ENCODE results near the gene ACTRT3. TPM values are rescaled to one million over a fixed set of nuclear protein-coding genes. Genes with fewer than 3 reads are reported as not detected.

The ACTRT3 gene
- total RNA-seq, 4 donors from 2014 or later = 0.58 to 7.4 (median 3.7) TPM

- no peak for TF ChIP-seq POLR2A (IDR thresholded peaks at IDR 0.05)
- TF ChIP-seq, protein P1, sequence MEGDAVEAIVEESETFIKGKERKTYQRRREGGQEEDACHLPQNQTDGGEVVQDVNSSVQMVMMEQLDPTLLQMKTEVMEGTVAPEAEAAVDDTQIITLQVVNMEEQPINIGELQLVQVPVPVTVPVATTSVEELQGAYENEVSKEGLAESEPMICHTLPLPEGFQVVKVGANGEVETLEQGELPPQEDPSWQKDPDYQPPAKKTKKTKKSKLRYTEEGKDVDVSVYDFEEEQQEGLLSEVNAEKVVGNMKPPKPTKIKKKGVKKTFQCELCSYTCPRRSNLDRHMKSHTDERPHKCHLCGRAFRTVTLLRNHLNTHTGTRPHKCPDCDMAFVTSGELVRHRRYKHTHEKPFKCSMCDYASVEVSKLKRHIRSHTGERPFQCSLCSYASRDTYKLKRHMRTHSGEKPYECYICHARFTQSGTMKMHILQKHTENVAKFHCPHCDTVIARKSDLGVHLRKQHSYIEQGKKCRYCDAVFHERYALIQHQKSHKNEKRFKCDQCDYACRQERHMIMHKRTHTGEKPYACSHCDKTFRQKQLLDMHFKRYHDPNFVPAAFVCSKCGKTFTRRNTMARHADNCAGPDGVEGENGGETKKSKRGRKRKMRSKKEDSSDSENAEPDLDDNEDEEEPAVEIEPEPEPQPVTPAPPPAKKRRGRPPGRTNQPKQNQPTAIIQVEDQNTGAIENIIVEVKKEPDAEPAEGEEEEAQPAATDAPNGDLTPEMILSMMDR (IDR thresholded peaks at IDR 0.05) = no peak
- H3K27me3 ChIP-seq = no peaks in the 10 kb centered on the region
- H3K4me3 ChIP-seq = no peak overlapping the region
- no peaks in the 10 kb centered on the region for H3K36me3 ChIP-seq
- no peaks in the 10 kb centered on the region for H3K9me3 ChIP-seq
- no peak overlapping the region for H3K27ac ChIP-seq
- no peaks in the 10 kb centered on the region for H3K4me1 ChIP-seq
- intact Hi-C loops (cut with DNase I; ENCODE audit: low total_unique reads) = no loop called here
- DNase-seq = no peak
These were observed 35.3 kb upstream of the ACTRT3 start for GRCh38 chr3:169804681-169805080.

- TF ChIP-seq, protein P1 (IDR thresholded peaks at IDR 0.05) = no peak
- no peak for TF ChIP-seq POLR2A (IDR thresholded peaks at IDR 0.05)
- no peaks in the 10 kb centered on the region for H3K36me3 ChIP-seq
- intact Hi-C loops (cut with DNase I; ENCODE audit: low total_unique reads) = no loop called here
- H3K27ac ChIP-seq = no peak overlapping the region
- H3K27me3 ChIP-seq = no peaks in the 10 kb centered on the region
- H3K4me1 ChIP-seq = no peaks in the 10 kb centered on the region
- H3K9me3 ChIP-seq = no peaks in the 10 kb centered on the region
- H3K4me3 ChIP-seq = no peak overlapping the region
- DNase-seq = no peak
These were observed 23.0 kb upstream of the ACTRT3 start for GRCh38 chr3:169792359-169792758.

DNA sequence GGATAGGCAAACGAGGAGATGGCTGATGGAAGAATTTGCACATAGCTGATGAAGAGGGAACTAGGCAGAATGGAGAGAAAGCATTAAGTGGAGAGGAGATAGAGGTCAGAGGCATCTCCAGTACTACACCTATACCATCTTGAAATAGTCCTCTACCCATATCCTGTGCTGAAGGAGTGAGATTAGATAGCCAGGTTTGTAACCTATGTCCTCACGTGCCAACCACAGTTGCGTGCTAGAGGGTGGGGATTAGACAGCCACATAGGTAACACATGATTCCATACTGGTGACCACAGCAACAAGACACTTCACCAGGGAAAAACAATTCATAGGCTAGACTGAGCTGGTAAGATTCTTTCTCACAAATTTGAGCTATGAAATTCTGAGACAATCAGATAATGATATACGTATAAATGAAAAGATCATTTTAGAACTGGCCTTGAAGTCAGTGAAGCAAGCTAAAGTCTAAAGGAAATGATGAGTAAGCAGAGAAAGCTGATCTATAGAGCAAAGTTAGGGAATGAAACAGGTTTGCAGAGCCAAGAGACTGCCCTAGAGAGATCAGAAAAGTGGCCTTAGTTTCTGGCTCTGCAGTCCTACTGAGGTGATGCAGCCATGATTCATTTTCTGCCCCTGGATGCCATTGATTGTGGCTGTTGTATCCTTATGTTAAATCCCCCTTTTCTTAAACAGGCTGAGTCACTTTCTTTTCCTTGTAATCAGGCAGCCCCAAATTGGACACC lies 21.5 kb upstream of the ACTRT3 start:
- no peak overlapping the region for H3K27ac ChIP-seq
- H3K4me3 ChIP-seq = no peak overlapping the region
- TF ChIP-seq POLR2A (IDR thresholded peaks at IDR 0.05) = no peak
- TF ChIP-seq, protein P1 (IDR thresholded peaks at IDR 0.05) = no peak
- H3K36me3 ChIP-seq = no peaks in the 10 kb centered on the region
- no peaks in the 10 kb centered on the region for H3K27me3 ChIP-seq
- no peak for DNase-seq
- H3K4me1 ChIP-seq = no peaks in the 10 kb centered on the region
- H3K9me3 ChIP-seq = no peaks in the 10 kb centered on the region
- intact Hi-C loops (cut with DNase I; ENCODE audit: low total_unique reads) = no loop called here

DNA sequence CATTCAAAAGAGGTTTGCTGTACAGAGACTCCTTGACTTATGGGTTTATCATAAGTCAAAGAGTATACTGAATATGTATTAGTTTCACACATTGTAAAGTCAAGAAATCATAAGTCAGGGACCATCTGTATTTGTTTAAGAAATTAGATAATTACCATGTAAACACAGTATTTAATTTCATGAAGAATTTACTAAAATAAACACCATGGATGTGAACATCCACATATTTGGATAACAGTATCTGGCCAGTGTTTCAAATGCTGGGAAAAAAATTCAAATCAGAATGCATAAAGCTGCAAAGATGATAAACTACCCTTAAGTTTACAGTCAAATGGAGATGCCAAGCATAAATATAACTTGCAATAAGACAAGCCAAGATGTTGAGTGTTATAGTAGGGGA lies 20.9 kb upstream of the ACTRT3 start:
- no peak for TF ChIP-seq POLR2A (IDR thresholded peaks at IDR 0.05)
- TF ChIP-seq, protein P1 (IDR thresholded peaks at IDR 0.05) = no peak
- H3K4me3 ChIP-seq = no peak overlapping the region
- no peaks in the 10 kb centered on the region for H3K9me3 ChIP-seq
- no peak overlapping the region for H3K27ac ChIP-seq
- intact Hi-C loops (cut with DNase I; ENCODE audit: low total_unique reads) = no loop called here
- no peaks in the 10 kb centered on the region for H3K4me1 ChIP-seq
- H3K27me3 ChIP-seq = no peaks in the 10 kb centered on the region
- no peaks in the 10 kb centered on the region for H3K36me3 ChIP-seq
- DNase-seq = no peak

GRCh38 chr3:169787791-169788190 lies 18.4 kb upstream of the ACTRT3 start:
- intact Hi-C loops (cut with DNase I; ENCODE audit: low total_unique reads) = no loop called here
- TF ChIP-seq POLR2A (IDR thresholded peaks at IDR 0.05) = no peak
- TF ChIP-seq, protein P1 (IDR thresholded peaks at IDR 0.05) = no peak
- Histone ChIP-seq H3K36me3 (no peaks in the 10 kb centered on the region), H3K27me3 (no peaks in the 10 kb centered on the region), H3K4me3 (no peak overlapping the region), H3K27ac (no peak overlapping the region), H3K9me3 (no peaks in the 10 kb centered on the region), H3K4me1 (no peaks in the 10 kb centered on the region)
- no peak for DNase-seq
